IPS-18c (cell line): ENCODE data around the gene CYP26A1.

ENCODE experiments used
- H3K4me3 ChIP-seq: 2 replicates; pipeline ENCODE4 v1.7.0; 2013; ENCODE audit warnings: low read depth, mild to moderate bottlenecking, low read length, moderate library complexity; ENCODE audit not compliant: insufficient read depth
- H3K9me3 ChIP-seq: one replicate; pipeline ENCODE4 v1.6.1; 2013; ENCODE audit warnings: mild to moderate bottlenecking, low read length, moderate library complexity; ENCODE audit not compliant: control insufficient read depth, insufficient read depth

CYP26A1 gene, protein sequence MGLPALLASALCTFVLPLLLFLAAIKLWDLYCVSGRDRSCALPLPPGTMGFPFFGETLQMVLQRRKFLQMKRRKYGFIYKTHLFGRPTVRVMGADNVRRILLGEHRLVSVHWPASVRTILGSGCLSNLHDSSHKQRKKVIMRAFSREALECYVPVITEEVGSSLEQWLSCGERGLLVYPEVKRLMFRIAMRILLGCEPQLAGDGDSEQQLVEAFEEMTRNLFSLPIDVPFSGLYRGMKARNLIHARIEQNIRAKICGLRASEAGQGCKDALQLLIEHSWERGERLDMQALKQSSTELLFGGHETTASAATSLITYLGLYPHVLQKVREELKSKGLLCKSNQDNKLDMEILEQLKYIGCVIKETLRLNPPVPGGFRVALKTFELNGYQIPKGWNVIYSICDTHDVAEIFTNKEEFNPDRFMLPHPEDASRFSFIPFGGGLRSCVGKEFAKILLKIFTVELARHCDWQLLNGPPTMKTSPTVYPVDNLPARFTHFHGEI

DNA sequence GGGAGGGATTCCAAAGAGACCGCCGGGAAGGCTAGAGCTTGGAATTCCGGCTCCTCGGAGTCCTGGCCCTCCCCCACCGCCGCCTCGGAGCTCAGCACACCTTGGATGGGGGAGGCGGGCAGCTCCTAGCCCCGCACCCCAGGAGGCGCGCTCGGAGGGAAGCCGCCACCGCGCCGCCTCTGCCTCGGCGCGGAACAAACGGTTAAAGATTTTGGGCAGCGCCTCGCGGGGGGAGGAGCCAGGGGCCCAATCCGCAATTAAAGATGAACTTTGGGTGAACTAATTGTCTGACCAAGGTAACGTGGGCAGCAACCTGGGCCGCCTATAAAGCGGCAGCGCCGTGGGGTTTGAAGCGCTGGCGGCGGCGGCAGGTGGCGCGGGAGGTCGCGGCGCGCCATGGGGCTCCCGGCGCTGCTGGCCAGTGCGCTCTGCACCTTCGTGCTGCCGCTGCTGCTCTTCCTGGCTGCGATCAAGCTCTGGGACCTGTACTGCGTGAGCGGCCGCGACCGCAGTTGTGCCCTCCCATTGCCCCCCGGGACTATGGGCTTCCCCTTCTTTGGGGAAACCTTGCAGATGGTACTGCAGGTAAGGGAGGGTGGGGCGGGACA is at the start of gene CYP26A1:
Gene CYP26A1 (plus strand): TSS at position 355 of the 608 bp plus-strand sequence. CDS start 42 bp downstream, at position 397.
- Histone ChIP-seq H3K9me3 (peaks cover 3% of the 10 kb centered on the region), H3K4me3 (peak within 1 kb of the TSS; percentile 80)

GRCh38 chr10:93026072-93026471 is 47.6 kb upstream of the CYP26A1 start:
- no peak overlapping the region for H3K4me3 ChIP-seq
- no peaks in the 10 kb centered on the region for H3K9me3 ChIP-seq

GRCh38 chr10:93027508-93027907 is 46.2 kb upstream of the CYP26A1 start:
- Histone ChIP-seq H3K4me3 (no peak overlapping the region), H3K9me3 (no peaks in the 10 kb centered on the region)

DNA sequence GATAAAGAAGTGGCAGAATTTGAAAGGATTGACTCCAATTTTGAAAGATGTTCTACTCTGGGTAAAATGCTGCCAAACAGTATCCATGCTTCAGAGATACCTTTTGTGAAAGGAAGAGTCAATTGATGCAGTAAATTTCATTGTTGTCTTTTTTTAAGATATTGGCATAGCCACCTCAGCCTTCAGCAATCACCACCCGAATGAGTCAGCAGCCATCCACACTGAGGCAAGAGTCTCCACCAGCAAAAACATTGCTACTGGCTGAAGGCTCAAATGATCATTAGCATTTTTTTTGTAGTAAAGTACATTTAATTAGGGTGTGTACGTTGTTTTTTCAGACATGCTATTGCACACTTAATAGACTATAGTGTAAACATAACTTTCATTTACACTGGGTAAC is 44.8 kb upstream of the CYP26A1 start:
- H3K9me3 ChIP-seq = no peaks in the 10 kb centered on the region
- no peak overlapping the region for H3K4me3 ChIP-seq

- Histone ChIP-seq H3K4me3 (no peak overlapping the region), H3K9me3 (no peaks in the 10 kb centered on the region)
These were observed 43.3 kb upstream of the CYP26A1 start for GRCh38 chr10:93030409-93030808.

GRCh38 chr10:93032105-93032808 is 41.4 kb upstream of the CYP26A1 start:
- no peaks in the 10 kb centered on the region for H3K9me3 ChIP-seq
- H3K4me3 ChIP-seq = no peak overlapping the region

DNA sequence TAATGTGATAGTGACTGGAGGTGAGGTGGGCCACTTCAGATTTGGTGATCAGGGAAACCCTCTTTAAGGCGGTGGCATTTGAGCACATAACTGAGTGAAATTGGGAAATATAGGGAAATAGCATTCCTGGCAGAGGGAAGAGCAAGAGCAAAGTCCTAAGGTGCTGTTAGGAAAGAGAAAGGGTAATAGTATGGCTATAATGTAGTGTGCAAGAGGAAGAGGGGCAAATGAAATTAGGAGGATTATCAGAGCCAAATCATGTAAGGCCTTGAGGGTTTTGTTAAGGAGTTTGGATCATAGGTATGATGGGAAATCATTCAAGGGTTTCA is 40.9 kb upstream of the CYP26A1 start:
- Histone ChIP-seq H3K4me3 (no peak overlapping the region), H3K9me3 (no peaks in the 10 kb centered on the region)

DNA sequence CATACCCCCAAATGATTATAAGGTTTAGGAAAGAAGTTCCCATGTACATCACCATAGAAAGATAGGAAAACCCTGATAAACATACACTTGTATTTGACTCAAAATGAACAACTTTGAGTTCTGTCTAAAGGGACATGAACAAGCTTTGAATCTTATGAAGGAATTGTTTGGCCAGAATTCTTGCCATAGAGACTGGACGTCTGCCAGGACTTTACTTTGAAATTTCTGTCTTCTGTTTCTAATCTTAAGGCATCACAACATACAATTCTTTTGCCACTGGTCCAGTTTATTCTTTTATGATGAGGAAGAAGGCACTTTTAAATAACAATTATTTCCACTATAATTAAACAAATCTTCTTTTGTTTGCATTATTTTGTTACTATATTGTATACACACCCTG is 39.3 kb upstream of the CYP26A1 start:
- Histone ChIP-seq H3K4me3 (no peak overlapping the region), H3K9me3 (no peaks in the 10 kb centered on the region)

- H3K9me3 ChIP-seq = no peaks in the 10 kb centered on the region
- no peak overlapping the region for H3K4me3 ChIP-seq
These were observed 34.6 kb upstream of the CYP26A1 start for GRCh38 chr10:93039110-93039509.

GRCh38 chr10:93039721-93040120 is 34.0 kb upstream of the CYP26A1 start:
- H3K9me3 ChIP-seq = no peaks in the 10 kb centered on the region

GRCh38 chr10:93054486-93054885 is 19.2 kb upstream of the CYP26A1 start:
- Histone ChIP-seq H3K4me3 (no peak overlapping the region), H3K9me3 (no peaks in the 10 kb centered on the region)

More at GRCh38 chr10:93039721-93040120, 34.0 kb upstream of the CYP26A1 start:
- H3K4me3 ChIP-seq = no peak overlapping the region

DNA sequence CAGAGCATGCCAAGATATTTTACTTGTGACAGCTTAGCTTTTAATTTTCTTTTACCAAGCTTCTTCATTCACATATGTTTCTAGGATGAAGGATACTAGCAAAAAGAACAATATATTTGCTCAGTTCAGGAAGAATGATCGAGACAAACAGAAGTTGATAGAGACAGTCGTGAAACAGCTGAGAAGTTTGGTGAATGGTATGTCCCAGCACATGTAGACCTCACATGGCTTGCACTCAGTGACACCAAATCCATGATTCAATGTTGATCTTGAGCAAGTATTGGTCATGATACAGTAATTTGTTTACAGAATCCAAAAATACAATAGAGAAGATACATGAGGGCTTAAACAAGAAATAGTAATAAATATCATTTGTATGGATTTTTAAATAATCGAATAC is 15.6 kb upstream of the CYP26A1 start:
- Histone ChIP-seq H3K4me3 (no peak overlapping the region), H3K9me3 (no peaks in the 10 kb centered on the region)

DNA sequence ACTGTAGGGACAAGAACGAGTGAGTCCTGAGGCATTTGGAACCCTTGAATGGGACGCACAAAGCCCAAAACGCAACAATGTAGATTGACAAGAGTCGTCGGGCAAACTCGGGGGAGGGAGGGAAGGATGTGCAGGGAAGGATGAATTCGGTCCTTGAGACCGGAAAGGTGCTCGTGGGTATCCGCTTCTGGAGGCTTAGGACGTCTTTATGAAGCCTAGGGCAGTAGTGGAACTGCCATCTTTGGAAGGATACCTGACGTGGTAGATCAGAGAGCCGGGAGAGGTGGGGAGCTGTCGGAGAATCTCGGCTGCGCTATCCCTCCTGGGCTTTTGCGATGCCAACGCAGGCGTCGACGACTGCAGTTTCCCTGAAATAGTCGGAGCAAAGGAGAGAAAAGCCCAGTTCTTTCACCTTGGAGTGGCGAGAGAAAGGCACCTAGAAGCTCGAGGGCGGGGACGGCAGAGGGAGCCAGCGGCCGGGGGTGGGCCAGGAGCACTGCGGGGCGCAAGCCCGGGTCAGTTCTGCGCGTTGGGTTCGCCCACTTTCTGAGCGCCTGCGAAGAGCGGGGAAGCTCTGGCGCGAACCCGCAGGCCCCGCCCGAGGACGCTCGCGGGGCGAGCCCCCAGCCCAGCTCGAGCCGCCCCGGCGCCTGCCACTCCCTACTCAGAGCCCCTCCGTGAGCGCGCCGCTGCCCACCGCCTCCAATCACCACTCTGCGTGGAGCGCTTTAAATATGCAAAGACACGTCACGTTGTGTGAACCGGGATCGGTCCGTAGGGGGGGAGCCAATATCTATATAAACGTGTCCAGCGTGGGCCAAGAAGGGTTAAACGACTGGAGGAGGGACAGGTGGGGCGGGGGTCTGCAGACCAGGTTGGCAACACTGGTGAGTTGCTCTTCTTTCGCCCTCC is 13.5 kb upstream of the CYP26A1 start, which contains the start of gene CYP26C1:
Gene CYP26C1 (plus strand): TSS at position 824 of the 912 bp plus-strand sequence. CDS start 466 bp downstream, outside the sequence.
- H3K4me3 ChIP-seq = peak within 1 kb of the TSS; percentile 44
- no peaks in the 10 kb centered on the region for H3K9me3 ChIP-seq

DNA sequence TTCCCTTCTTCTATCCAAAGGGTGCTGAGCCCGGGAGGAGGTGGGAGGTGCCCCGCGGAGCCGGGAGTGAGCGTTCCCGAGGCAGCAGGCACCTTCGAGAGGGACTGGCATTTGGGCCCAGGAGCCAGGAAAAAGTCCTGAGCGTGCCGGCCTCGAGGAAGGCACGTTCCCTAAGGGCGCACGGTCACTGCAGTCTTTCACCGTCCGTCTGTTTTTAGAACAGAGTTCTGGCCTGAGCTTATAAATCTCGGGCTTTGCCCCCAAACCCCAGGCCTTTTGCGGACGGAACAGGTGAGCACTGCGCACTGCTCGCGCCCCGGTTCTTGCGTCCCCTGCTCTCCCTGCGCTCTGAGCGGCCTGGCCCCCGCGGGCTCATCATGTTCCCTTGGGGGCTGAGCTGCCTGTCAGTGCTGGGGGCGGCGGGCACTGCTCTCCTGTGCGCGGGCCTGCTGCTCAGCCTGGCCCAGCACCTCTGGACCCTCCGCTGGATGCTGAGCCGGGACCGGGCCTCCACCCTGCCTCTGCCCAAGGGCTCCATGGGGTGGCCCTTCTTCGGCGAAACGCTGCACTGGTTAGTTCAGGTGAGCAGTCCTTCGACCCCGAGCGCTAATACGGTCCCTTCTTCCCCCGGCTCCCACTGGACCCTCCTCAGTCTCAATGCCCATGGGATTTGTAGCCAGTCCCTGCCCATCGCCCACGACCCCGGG is 12.7 kb upstream of the CYP26A1 start:
- peak overlapping the region; percentile 44 for H3K4me3 ChIP-seq
- H3K9me3 ChIP-seq = no peaks in the 10 kb centered on the region

GRCh38 chr10:93061594-93062513 is 11.8 kb upstream of the CYP26A1 start:
- Histone ChIP-seq H3K9me3 (no peaks in the 10 kb centered on the region), H3K4me3 (peak overlapping the region; percentile 21; the same call in 1 of the 2 replicates)
